ENCODE measurements around the gene TMEM242. TPM values are rescaled to one million over a fixed set of nuclear protein-coding genes. Genes with fewer than 3 reads are reported as not detected.

TMEM242 gene
- total RNA-seq, 2 donors from 2014 or later, result 12.4 to 12.9 TPM

GRCh38 chr6:157280947-157281346, 42.4 kb downstream of the TMEM242 start:
- Mint-ChIP-seq H3K36me3 (ENCODE audit: low read depth) (peaks cover 2% of the 10 kb centered on the region), H3K27ac (no peak overlapping the region), H3K4me3 (no peak overlapping the region), H3K27me3 (peaks cover 4% of the 10 kb centered on the region), H3K4me1 (peaks cover 3% of the 10 kb centered on the region)
- H3K9me3 ChIP-seq (ENCODE audit: control insufficient read depth, low read length, poor library complexity, severe bottlenecking), result no peaks in the 10 kb centered on the region
- DNase-seq (no peak), ATAC-seq (no peak)

DNA sequence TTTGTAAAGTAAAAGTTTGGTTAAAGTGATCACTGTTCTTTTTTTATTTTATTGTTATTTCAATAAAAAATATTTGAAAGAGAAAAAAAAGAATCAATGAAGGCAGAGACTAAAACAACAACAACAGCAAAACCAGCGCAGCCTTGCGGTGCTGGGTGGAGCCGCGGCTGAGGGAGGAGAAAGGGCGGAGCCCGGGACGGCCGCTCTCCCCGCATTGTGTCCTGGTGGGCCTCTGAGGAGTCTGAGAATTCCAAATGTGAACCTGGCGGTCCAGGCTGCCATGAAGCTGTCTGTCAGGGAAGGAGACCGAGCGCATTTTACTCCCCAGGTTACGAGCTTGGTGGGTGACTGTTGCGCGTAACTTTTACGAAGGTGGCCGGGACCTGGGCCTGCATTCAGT, 43.2 kb downstream of the TMEM242 start:
- peaks cover 4% of the 10 kb centered on the region for H3K27me3 Mint-ChIP-seq
- no peak overlapping the region for H3K27ac Mint-ChIP-seq

DNA sequence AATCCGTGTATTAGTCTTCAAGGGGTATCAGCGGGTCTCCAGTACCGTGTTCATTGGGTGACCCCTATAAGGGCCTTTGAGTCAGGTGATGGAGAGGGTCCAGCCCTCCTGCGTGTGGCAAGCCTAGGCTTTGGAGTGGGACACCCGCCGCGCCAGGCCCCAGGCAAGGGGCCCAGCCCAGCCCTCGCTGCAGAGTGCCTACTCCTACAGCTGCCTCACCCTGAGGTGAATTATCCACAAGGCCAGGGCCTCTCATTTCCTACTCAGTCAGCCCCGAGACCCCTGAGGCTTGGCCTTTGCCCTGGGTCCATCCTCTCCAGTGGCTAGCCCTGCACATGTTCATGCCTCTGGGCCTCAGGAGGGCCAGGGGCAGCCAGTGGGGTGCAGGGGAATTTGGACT, 45.1 kb downstream of the TMEM242 start:
- peaks cover 3% of the 10 kb centered on the region for H3K4me1 Mint-ChIP-seq
- no peak overlapping the region for H3K4me3 Mint-ChIP-seq
- H3K27ac Mint-ChIP-seq, result no peak overlapping the region
- no peak for DNase-seq
- H3K36me3 Mint-ChIP-seq (ENCODE audit: low read depth), result peaks cover 4% of the 10 kb centered on the region
- H3K27me3 Mint-ChIP-seq, result peaks cover 4% of the 10 kb centered on the region
- no peak for ATAC-seq
- H3K9me3 ChIP-seq (ENCODE audit: control insufficient read depth, low read length, poor library complexity, severe bottlenecking), result no peaks in the 10 kb centered on the region

More for the DNA sequence above, 43.2 kb downstream of the TMEM242 start:
- peaks cover 2% of the 10 kb centered on the region for H3K36me3 Mint-ChIP-seq (ENCODE audit: low read depth)
- H3K9me3 ChIP-seq (ENCODE audit: control insufficient read depth, low read length, poor library complexity, severe bottlenecking), result no peaks in the 10 kb centered on the region
- no peak overlapping the region for H3K4me3 Mint-ChIP-seq
- DNase-seq (no peak), ATAC-seq (no peak)
- peaks cover 3% of the 10 kb centered on the region for H3K4me1 Mint-ChIP-seq

GRCh38 chr6:157276731-157277130, 46.6 kb downstream of the TMEM242 start:
- H3K27ac Mint-ChIP-seq, result no peak overlapping the region
- DNase-seq (no peak), ATAC-seq (no peak)
- peaks cover 2% of the 10 kb centered on the region for H3K36me3 Mint-ChIP-seq (ENCODE audit: low read depth)
- H3K4me1 Mint-ChIP-seq, result no peaks in the 10 kb centered on the region
- no peaks in the 10 kb centered on the region for H3K27me3 Mint-ChIP-seq
- H3K4me3 Mint-ChIP-seq, result no peak overlapping the region
- H3K9me3 ChIP-seq (ENCODE audit: control insufficient read depth, low read length, poor library complexity, severe bottlenecking), result no peaks in the 10 kb centered on the region

DNA sequence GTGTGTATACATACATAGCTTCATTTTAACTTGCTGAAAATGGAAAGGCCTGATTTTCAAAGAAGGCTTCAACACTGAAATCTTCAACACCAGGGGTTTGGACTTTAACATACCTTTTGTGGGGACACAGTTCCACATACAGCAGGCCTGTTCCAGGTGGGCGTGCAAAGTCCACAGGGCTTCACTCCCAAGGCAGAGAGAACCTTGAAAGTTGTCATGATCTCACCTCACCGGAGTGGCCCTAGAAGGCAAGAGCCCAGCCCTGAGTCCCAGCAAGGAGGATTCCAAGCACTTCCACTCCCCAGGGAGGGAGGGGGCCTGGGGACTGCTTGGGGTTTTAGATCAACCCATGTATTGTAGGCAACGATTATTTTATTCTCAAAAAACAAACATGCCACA, 47.2 kb downstream of the TMEM242 start:
- Mint-ChIP-seq H3K4me3 (no peak overlapping the region), H3K36me3 (ENCODE audit: low read depth) (peaks cover 2% of the 10 kb centered on the region), H3K27ac (no peak overlapping the region), H3K27me3 (no peaks in the 10 kb centered on the region), H3K4me1 (no peaks in the 10 kb centered on the region)
- ATAC-seq, result no peak
- no peaks in the 10 kb centered on the region for H3K9me3 ChIP-seq (ENCODE audit: control insufficient read depth, low read length, poor library complexity, severe bottlenecking)
- no peak for DNase-seq

- Mint-ChIP-seq H3K36me3 (ENCODE audit: low read depth) (peaks cover 2% of the 10 kb centered on the region), H3K27ac (peak overlapping the region; percentile 81), H3K4me3 (peak overlapping the region; percentile 93), H3K27me3 (no peaks in the 10 kb centered on the region), H3K4me1 (no peaks in the 10 kb centered on the region)
- ATAC-seq, result peak; percentile 92
- H3K9me3 ChIP-seq (ENCODE audit: control insufficient read depth, low read length, poor library complexity, severe bottlenecking), result no peaks in the 10 kb centered on the region
- peak; percentile 83 to 86 (median 85) for DNase-seq
These were observed 48.7 kb downstream of the TMEM242 start for GRCh38 chr6:157274471-157275226.

DNA sequence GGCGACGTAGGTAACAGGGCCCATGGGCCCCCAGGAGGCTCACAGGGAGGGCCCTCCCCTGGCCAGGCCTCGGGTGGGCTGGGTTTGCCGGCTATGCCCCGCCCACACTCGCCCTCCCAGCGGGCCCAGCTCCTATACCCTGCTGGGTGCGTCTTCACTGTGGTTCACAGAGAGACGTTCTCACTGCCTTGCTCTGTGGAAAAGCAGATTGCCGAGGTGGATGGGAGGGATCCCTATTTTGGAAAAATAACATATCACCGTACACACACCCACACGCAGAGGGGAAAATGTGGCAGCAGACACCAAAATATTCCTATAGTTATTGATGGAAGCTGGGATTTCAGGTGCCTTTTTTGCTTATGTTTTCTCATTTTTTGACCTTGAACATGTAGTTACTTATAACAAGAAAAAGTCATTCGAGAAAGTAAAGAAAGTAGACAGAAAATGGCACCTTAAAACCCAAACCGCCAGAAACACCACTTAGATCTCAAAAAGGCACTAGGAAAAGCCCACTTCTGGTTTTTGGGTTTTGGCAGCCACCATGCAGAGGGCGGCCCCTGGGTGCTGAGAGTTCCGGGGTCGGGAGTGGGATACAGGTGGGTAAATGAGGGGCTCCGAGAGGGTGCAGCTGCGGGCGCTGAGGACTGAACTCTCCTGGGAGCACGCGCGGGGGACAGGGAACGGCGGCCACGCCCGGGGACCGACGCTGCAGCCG, 49.4 kb downstream of the TMEM242 start:
- DNase-seq (peak; percentile 45 to 67 (median 62)), ATAC-seq (peak; percentile 53)
- no peaks in the 10 kb centered on the region for H3K9me3 ChIP-seq (ENCODE audit: control insufficient read depth, low read length, poor library complexity, severe bottlenecking)
- Mint-ChIP-seq H3K36me3 (ENCODE audit: low read depth) (peaks cover 2% of the 10 kb centered on the region), H3K27me3 (no peaks in the 10 kb centered on the region), H3K4me1 (no peaks in the 10 kb centered on the region), H3K27ac (peak overlapping the region; percentile 81), H3K4me3 (peak overlapping the region; percentile 93)

DNA sequence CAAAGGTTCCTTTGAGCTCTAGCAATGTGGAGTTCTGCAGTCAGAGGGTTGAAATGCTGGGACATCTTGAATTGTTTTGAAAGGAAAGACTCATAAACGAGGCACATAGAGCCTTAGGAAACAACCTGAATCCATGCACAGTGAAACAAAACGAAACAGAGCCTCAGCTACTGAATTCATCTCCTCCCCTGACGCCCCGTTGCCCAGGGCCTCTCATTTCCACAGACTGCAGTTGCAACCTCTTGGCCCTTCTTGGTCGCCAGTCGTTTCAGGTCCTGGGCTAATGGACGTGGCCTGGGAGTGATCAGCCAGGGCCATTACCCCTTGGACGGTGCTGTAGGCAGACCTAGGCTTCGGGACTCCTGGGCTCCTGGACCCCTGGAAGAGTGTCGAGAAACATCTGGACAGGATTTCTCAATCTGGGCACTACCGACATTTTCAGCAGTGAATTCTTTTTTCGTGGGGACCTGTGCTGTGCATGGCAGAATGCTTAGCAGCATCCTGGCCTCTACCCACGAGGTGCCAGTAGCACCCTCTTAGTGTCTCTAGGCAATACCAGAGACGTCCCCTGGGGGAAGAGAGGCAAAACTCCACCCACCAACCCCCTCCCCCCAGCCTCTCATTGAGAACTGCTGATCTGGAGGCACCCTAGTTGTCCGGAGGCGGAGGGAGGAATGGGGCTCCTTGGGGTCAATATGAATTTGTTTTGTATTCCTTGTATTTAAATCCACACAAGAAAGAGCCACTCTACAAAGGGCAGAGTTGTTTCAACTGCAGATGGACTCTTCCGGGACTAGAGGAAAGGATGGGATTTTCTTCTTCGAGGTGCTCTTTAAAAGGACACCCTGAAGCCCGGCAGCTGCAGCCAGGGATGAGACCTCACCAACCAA, 50.2 kb downstream of the TMEM242 start:
- Mint-ChIP-seq H3K27me3 (no peaks in the 10 kb centered on the region), H3K4me3 (peak overlapping the region; percentile 93), H3K27ac (no peak overlapping the region), H3K4me1 (no peaks in the 10 kb centered on the region), H3K36me3 (ENCODE audit: low read depth) (peaks cover 2% of the 10 kb centered on the region)
- H3K9me3 ChIP-seq (ENCODE audit: control insufficient read depth, low read length, poor library complexity, severe bottlenecking), result no peaks in the 10 kb centered on the region
- peak; percentile 24 for ATAC-seq
- DNase-seq, result no peak

- Mint-ChIP-seq H3K27ac (no peak overlapping the region), H3K4me1 (no peaks in the 10 kb centered on the region), H3K27me3 (no peaks in the 10 kb centered on the region), H3K4me3 (no peak overlapping the region), H3K36me3 (ENCODE audit: low read depth) (peaks cover 2% of the 10 kb centered on the region)
- DNase-seq, result no peak
- no peak for ATAC-seq
- no peaks in the 10 kb centered on the region for H3K9me3 ChIP-seq (ENCODE audit: control insufficient read depth, low read length, poor library complexity, severe bottlenecking)
These were observed 50.9 kb downstream of the TMEM242 start for GRCh38 chr6:157272372-157272771.

GRCh38 chr6:157271911-157272310, 51.4 kb downstream of the TMEM242 start:
- DNase-seq (no peak), ATAC-seq (no peak)
- Mint-ChIP-seq H3K27me3 (no peaks in the 10 kb centered on the region), H3K27ac (no peak overlapping the region), H3K4me1 (no peaks in the 10 kb centered on the region), H3K4me3 (no peak overlapping the region), H3K36me3 (ENCODE audit: low read depth) (peaks cover 2% of the 10 kb centered on the region)
- H3K9me3 ChIP-seq (ENCODE audit: control insufficient read depth, low read length, poor library complexity, severe bottlenecking), result no peaks in the 10 kb centered on the region

DNA sequence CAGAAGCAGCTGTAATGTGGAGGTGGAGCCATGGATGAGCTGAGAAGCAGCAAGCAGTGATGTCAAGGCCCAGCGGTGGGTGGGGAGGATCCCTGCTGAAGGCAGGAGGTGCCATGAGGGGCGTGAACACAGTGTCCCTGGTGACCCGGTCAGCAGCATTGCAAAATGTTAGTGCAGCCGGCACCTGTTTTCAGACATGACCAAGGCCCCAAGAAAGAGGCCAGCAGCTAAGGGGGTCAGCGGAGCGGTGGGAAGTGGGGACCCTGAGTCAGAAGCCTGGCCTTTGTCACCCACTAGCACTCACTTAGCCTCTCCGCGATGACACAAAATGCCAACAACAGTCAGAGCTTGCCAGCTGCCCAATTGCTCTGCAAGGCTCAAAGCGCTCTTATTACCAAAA, 51.9 kb downstream of the TMEM242 start:
- Mint-ChIP-seq H3K36me3 (ENCODE audit: low read depth) (peaks cover 2% of the 10 kb centered on the region), H3K27ac (no peak overlapping the region), H3K27me3 (no peaks in the 10 kb centered on the region), H3K4me3 (no peak overlapping the region), H3K4me1 (no peaks in the 10 kb centered on the region)
- no peaks in the 10 kb centered on the region for H3K9me3 ChIP-seq (ENCODE audit: control insufficient read depth, low read length, poor library complexity, severe bottlenecking)
- no peak for ATAC-seq
- no peak for DNase-seq

DNA sequence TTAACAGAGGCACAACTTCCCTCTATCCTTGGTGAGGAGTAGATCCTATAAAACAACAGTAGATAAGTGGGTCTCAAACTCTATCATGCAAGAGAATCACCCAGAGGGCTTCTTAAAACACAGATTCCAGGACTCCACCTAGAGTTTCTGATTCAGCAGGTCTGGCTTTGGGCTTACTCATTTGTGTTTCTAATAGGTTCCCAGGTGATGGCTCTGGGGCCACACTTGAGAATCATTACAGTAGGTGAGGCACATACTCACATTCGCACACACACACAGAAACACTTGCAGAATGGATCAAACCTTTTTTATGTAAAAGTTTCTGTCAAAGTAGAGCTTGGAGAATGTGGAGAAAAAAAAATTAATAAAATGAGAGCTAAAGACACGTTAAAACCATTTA, 52.4 kb downstream of the TMEM242 start:
- H3K4me3 Mint-ChIP-seq, result no peak overlapping the region
- no peak for DNase-seq
- no peak overlapping the region for H3K27ac Mint-ChIP-seq
- no peaks in the 10 kb centered on the region for H3K9me3 ChIP-seq (ENCODE audit: control insufficient read depth, low read length, poor library complexity, severe bottlenecking)
- ATAC-seq, result no peak
- peaks cover 2% of the 10 kb centered on the region for H3K36me3 Mint-ChIP-seq (ENCODE audit: low read depth)
- H3K4me1 Mint-ChIP-seq, result no peaks in the 10 kb centered on the region
- H3K27me3 Mint-ChIP-seq, result no peaks in the 10 kb centered on the region

DNA sequence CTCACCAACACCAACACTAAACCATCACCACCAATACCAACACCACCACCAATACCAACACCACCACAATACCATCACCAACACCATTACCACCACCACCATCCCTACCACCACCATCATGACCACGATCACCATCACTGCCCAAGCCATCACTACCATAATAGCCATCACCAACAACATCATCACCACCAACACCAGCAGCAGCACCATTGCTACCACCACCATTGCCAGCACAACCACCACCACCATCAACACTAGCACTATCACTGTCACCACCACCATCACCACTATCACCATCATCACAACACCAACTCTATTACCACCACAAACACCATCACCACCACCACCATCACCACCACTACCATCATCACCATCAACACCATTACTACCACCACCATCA, 53.0 kb downstream of the TMEM242 start:
- no peak for DNase-seq
- H3K27me3 Mint-ChIP-seq, result no peaks in the 10 kb centered on the region
- no peak overlapping the region for H3K27ac Mint-ChIP-seq
- H3K4me3 Mint-ChIP-seq, result no peak overlapping the region
- peaks cover 2% of the 10 kb centered on the region for H3K36me3 Mint-ChIP-seq (ENCODE audit: low read depth)
- H3K9me3 ChIP-seq (ENCODE audit: control insufficient read depth, low read length, poor library complexity, severe bottlenecking), result no peaks in the 10 kb centered on the region
- no peaks in the 10 kb centered on the region for H3K4me1 Mint-ChIP-seq
- ATAC-seq, result no peak

All from T-helper 17 cell (primary cell).